Osteocyte (in vitro differentiated cells): ENCODE results near the gene SLC22A23. TPM values are rescaled to one million over a fixed set of nuclear protein-coding genes. Genes with fewer than 3 reads are reported as not detected.

Experiments
- DNase-seq: peaks from one replicate; pipeline ENCODE4 v3.0.0; 2021; ENCODE audit warnings: mixed read lengths; ENCODE audit not compliant: unreplicated experiment; ENCODE audit errors: extremely low spot score
- H3K27ac Mint-ChIP-seq: one replicate; pipeline ENCODE4 v1.8.0; 2021; ENCODE audit warnings: mild to moderate bottlenecking, mixed read lengths; ENCODE audit not compliant: unreplicated experiment
- H3K27me3 Mint-ChIP-seq: one replicate; pipeline ENCODE4 v1.8.0; 2021; ENCODE audit warnings: mixed read lengths; ENCODE audit not compliant: unreplicated experiment
- H3K36me3 Mint-ChIP-seq: one replicate; pipeline ENCODE4 v1.8.0; 2021; ENCODE audit warnings: mixed read lengths; ENCODE audit not compliant: unreplicated experiment
- H3K4me1 Mint-ChIP-seq: one replicate; pipeline ENCODE4 v1.8.0; 2021; ENCODE audit warnings: mixed read lengths; ENCODE audit not compliant: unreplicated experiment
- H3K4me3 Mint-ChIP-seq: one replicate; pipeline ENCODE4 v1.8.0; 2021; ENCODE audit warnings: mild to moderate bottlenecking, moderate library complexity, mixed read lengths; ENCODE audit not compliant: unreplicated experiment
- H3K9me3 Mint-ChIP-seq: one replicate; pipeline ENCODE4 v1.8.0; 2021; ENCODE audit warnings: mixed read lengths; ENCODE audit not compliant: unreplicated experiment
- total RNA-seq: library from RNA; stranded (reverse); gene quantifications from 2 replicates; pipeline ENCODE4 v1.2.1, GENCODE V29; 2021
- TF ChIP-seq, protein P1 (sequence below): fragments of 200-600 bp; sonication (generic); IDR thresholded peaks from 2 replicates; pipeline ENCODE4 v1.5.0; 2021; ENCODE audit warnings: antibody characterized with exemption, mild to moderate bottlenecking, moderate library complexity

SLC22A23 gene
- total RNA-seq, 1 donor from 2014 or later = 10.4 TPM

GRCh38 chr6:3280866-3281465 is 175.9 kb downstream of the SLC22A23 start:
- TF ChIP-seq, protein P1, sequence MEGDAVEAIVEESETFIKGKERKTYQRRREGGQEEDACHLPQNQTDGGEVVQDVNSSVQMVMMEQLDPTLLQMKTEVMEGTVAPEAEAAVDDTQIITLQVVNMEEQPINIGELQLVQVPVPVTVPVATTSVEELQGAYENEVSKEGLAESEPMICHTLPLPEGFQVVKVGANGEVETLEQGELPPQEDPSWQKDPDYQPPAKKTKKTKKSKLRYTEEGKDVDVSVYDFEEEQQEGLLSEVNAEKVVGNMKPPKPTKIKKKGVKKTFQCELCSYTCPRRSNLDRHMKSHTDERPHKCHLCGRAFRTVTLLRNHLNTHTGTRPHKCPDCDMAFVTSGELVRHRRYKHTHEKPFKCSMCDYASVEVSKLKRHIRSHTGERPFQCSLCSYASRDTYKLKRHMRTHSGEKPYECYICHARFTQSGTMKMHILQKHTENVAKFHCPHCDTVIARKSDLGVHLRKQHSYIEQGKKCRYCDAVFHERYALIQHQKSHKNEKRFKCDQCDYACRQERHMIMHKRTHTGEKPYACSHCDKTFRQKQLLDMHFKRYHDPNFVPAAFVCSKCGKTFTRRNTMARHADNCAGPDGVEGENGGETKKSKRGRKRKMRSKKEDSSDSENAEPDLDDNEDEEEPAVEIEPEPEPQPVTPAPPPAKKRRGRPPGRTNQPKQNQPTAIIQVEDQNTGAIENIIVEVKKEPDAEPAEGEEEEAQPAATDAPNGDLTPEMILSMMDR = no peak
- Mint-ChIP-seq H3K9me3 (no peaks in the 10 kb centered on the region), H3K36me3 (peaks cover 9% of the 10 kb centered on the region), H3K27me3 (no peaks in the 10 kb centered on the region), H3K4me3 (peak overlapping the region; percentile 9), H3K4me1 (peaks cover 41% of the 10 kb centered on the region), H3K27ac (peak overlapping the region; percentile 87)
- DNase-seq = no peak

DNA sequence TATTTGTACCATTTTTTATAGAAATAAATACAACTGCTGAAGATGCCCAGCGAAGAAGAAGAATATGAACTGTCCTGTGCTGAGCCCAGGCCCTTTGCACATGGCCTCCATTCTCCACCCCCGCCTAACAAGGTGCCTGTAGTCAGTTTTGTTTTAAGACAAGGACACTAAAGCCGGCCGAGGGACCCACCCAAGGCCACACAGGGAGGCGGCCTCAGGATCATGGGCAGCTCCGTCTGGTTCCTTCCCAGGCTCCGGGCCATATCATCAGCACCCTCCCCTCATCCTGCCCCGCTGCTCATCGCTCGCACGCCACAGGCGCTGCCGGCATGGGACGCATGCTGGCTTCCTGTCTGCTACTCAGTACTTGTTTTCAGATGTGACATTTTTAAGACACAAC is 176.8 kb downstream of the SLC22A23 start:
- TF ChIP-seq, protein P1 = no peak
- H3K27me3 Mint-ChIP-seq = no peaks in the 10 kb centered on the region
- H3K27ac Mint-ChIP-seq = peak overlapping the region; percentile 23
- no peaks in the 10 kb centered on the region for H3K9me3 Mint-ChIP-seq
- peaks cover 39% of the 10 kb centered on the region for H3K4me1 Mint-ChIP-seq
- H3K36me3 Mint-ChIP-seq = peaks cover 6% of the 10 kb centered on the region
- no peak for DNase-seq
- no peak overlapping the region for H3K4me3 Mint-ChIP-seq

- H3K4me3 Mint-ChIP-seq = no peak overlapping the region
- no peaks in the 10 kb centered on the region for H3K27me3 Mint-ChIP-seq
- H3K27ac Mint-ChIP-seq = no peak overlapping the region
- DNase-seq = no peak
- H3K9me3 Mint-ChIP-seq = no peaks in the 10 kb centered on the region
- TF ChIP-seq, protein P1 = no peak
- peaks cover 36% of the 10 kb centered on the region for H3K4me1 Mint-ChIP-seq
- peaks cover 4% of the 10 kb centered on the region for H3K36me3 Mint-ChIP-seq
These were observed 178.2 kb downstream of the SLC22A23 start for GRCh38 chr6:3278691-3279090.

- H3K27ac Mint-ChIP-seq = no peak overlapping the region
- H3K9me3 Mint-ChIP-seq = no peaks in the 10 kb centered on the region
- DNase-seq = no peak
- no peaks in the 10 kb centered on the region for H3K27me3 Mint-ChIP-seq
- TF ChIP-seq, protein P1 = no peak
- no peak overlapping the region for H3K4me3 Mint-ChIP-seq
- H3K36me3 Mint-ChIP-seq = peaks cover 7% of the 10 kb centered on the region
- peaks cover 33% of the 10 kb centered on the region for H3K4me1 Mint-ChIP-seq
These were observed 178.9 kb downstream of the SLC22A23 start for GRCh38 chr6:3277851-3278416.

DNA sequence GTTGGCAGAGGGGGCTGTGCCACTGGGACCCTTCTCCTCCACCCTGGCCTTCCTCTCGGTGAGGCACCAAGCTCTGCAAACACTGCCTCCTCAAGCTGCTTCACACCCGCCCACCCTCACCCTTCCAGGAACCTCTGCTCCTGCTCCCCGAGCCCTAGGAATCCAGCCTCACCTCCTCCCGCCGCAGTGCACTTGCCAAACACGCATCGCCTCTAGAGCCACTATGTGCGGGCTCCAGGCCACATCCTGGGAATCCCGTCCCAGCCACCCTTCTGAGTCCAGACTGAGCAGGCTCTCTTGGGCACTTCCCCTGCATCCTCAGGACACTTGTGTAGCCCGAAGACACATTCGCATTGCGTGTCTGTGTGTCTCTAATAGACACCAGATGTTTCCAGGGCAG is 179.6 kb downstream of the SLC22A23 start:
- no peak for DNase-seq
- Mint-ChIP-seq H3K9me3 (no peaks in the 10 kb centered on the region), H3K27me3 (no peaks in the 10 kb centered on the region), H3K4me1 (peaks cover 26% of the 10 kb centered on the region), H3K36me3 (peaks cover 11% of the 10 kb centered on the region), H3K27ac (no peak overlapping the region), H3K4me3 (no peak overlapping the region)
- TF ChIP-seq, protein P1 = no peak
